Islet precursor cell (in vitro differentiated cells): Measurements from ENCODE around the gene ARHGEF10L.

Experiments used
- DNase-seq: peaks from one replicate; pipeline ENCODE4 v3.0.0-alpha.2; 2018

Gene ARHGEF10L

GRCh38 chr1:17640393-17640792 lies 100.9 kb downstream of the ARHGEF10L start:
- no peak for DNase-seq

DNA sequence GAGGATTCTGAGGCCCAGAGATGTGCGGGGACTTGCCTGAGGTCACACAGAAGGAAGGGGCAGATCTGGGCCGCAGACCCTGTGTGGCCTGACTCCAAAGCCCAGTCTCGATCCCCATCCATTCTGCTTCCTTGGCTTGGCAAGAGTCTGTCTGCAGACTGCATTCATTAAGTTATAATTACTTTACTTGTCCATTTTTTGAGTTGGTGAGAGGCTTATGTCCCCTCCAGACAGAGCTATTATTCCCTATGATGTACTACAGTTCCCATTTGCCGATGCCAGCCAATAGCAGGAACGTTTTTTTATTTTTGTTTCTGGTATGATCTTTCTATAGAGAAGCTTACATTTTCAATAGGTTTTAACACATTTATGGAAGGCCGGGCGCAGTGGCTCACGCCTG lies 101.5 kb downstream of the ARHGEF10L start:
- DNase-seq: no peak

DNA sequence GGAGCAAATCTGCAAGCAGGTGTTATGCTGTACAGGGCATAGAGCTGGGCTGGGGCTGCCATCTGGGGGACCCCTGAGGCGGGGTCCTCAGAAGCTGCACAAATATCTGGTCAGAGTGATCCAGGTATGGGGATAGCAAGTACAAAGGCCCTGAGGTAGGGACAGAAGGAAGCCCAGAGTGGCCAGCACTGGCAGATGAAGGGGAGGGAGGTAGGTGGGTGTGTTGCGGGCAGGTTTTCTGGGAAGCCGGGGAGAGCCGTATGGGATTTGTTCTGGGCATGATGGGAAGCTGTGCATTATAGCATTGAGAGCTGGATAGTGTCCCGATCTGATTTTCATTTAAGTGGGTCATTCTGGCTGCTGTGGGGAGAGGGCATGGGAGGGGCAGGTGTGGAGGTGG lies 102.7 kb downstream of the ARHGEF10L start:
- DNase-seq: no peak

DNA sequence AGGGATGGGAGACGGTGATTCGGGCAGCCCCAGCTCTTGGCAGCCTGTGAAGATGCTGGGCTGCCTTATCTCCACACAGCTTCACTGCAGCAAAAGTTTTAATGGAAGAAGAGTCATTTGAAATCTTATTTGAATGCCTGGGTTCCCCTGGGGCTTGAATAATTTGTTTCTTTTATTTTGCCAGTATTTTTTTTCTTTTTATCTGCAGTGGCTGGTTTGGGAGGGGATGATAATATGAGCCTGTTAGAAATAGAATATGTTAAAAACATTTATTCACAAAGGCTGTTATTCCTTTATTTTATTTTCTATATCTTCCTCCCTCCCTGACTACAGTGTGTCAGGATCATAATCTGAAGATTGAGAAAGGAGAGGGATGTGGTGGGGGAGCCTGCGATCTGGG lies 103.4 kb downstream of the ARHGEF10L start:
- DNase-seq: no peak

GRCh38 chr1:17643861-17644703 lies 104.6 kb downstream of the ARHGEF10L start:
- no peak for DNase-seq

DNA sequence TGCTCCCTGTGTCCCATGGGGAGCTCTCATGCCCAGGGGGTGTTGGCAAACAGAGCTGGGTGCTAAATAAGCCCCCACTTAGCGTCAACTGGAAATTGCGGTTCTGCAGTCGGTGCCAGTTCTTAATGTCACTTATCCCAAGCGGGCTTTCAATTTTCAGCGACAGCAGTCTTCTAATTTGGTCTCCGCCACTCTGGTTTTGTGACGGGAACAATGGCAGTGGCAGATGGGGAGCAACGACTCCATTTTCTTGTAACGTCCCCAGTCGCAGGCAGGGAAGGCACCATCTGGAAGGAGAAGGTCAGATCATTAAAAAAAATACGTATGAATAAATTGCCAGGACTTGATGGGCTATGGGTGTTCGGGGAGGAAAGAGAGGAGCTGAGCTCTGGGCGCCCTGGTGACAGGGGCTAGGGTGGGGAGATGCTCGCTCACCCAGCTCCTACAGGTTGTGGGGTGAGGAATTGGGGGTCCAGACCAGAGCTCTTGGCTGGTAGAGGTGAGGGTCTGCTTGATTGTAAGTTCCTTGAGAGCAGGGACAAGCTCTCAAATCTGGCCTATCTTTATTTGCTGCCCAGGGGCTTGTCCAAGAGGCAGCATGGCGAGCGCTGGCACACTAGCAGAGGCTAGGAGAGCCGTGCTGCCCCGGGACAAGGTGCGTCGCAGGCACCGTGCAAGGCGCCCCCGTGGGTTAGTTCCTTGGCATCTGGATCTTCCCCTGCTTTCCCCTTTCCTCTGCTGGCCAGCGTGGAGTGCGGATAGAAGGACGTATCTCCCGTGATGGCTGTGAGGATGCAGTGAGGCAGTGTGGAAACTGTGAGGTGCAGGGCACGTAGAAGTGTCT lies 105.8 kb downstream of the ARHGEF10L start:
- no peak for DNase-seq

GRCh38 chr1:17646444-17647280 lies 107.2 kb downstream of the ARHGEF10L start:
- DNase-seq: no peak

DNA sequence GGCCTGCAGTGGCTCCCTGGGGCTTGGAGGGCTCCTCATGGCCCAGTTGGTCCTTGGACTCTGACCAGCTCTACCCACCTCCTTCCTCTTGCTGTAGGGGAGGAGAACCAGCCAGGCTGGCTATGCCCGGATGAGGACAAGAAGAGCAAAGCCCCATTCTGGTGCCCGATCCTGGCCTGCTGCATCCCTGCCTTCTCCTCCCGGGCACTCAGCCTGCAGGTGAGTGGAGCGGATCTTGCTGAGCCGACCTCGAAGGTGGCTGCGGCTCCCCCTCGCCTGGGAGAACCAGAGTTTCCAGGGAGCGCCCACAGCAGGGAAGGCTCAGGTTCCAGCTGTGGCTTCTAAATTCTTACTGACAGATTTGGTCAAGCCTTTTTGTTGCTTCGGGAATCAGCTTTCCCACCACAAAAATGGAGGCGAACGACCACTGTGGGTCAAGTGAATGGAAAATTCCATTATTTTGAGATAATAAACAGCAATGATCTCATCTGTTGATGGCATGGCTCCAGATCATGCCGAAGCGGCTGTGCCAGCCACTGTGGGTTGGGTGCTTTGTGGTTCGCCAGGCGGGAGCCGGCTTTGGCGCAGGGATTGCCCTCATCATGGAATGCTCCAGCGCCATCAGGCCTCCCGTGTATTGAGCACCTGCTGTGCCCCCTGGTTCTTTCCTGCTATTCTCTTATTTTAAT lies 109.1 kb downstream of the ARHGEF10L start:
- no peak for DNase-seq

DNA sequence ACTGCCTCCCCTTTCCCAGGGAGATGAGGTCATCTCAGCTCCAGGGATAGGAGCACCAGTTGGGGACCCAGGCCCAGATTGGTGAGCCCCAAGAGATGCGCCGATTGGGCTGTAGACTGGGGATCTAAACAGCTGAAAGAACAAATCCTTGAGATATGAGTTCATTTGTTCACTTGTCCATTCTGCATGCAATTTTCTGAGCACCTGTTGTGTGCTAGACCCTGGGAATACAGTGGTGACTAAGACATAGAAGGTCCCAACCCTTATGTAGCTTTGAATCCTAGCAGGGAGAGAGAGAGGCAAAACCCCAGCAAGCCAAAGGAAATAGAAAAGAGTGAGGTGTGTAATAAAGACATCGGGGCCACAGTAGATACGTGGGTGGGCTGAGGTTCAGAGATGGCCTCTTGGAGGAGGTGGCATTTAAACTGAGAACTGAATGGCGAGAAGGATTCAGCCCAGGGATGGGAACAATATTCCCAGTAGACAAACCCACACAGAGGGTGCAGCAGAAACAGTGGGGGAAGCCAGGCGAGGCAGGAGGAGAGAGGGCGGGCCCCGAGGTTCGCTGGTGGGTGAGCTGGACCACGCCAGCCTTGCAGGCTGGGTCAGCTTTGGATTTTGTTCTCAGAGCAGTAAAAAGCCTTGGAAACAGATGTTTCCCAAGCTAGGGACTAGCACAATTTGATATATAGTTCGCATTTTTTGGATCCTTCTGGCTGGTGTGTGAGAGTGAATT lies 110.0 kb downstream of the ARHGEF10L start:
- no peak for DNase-seq

DNA sequence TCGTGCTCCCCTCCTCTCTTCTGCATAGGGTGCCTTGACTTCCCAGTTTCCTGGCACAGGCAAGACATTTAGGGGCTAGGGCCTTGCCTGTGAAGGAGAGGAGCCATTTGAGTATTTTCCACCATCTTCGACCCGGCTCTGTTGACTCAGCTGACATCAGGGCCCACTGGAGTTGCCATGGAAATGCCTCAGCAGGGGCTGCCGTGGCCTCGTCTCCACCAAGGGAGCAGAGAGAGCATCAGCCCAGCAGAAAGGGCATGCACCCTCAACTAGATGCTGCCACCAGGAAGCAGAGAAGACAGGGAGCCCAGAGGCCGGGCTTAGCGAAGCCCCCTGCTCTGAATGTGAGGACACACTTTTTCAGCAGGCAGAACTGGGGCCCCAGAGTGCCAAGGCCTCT lies 113.8 kb downstream of the ARHGEF10L start:
- no peak for DNase-seq

DNA sequence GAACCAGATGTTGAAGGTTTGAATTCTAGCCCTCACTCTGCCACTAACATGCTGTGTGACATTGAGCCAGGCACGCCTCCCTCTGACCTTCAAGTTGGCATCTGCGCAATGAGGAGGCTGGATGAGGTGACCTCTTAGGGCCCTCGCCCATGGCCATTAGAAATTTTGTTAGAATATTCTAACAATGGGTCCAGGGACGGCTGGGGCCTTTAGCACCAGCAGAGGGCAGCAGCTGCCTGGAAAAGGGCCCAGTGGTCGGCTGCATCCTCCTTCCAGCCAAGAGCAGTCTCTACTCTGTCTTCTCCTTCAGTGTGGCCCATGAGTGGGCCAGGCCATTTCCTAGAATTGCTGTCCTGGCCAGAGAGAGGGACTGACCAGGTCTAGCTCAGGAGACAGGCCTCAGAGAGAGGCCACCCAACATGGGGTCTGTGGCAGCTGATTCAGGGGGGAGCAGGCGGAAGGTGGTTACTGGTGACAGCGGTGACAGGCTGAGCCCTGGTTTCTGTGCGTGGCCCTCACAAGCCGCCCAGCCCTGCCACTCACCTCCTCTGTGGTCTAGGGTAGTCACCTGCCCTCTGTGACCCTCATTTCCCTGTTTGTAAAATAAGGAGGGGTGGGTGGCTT lies 114.3 kb downstream of the ARHGEF10L start:
- DNase-seq: peak; percentile 75

DNA sequence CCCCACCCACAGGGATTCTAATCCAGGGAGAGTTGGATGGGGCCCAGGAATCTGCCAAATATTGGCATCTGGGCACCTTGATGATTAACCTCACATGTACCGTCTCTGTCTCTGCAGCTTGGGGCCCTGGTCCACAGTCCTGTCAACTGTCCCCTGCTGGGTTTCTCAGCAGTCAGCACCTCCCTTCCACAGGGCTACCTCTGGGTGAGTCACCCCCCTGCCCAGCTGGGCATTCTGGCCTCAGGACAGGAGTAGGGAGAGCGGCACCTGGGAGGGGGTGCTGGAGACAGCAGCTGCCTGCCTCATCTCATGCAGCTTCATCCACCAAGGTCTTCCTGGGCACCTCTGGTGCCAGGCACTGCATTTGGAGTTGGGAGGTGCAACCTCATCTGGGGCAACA lies 115.0 kb downstream of the ARHGEF10L start:
- DNase-seq: no peak

DNA sequence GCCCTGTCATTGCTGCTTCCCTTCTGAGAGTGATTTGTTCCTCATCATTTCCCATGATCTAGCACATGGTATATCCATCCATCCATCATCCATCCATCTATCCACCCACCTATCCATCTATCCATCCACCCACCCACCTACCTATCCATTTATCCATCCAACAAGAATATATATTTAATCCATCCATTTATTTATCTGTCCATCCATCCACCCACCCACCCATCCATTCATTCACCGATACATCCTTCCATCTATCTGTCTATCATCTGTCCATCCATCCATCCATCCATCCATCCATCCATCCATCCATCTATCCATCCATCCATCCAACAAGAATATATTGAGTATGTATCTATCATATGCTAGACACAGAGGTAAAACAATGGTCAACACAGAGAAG lies 115.7 kb downstream of the ARHGEF10L start:
- no peak for DNase-seq

DNA sequence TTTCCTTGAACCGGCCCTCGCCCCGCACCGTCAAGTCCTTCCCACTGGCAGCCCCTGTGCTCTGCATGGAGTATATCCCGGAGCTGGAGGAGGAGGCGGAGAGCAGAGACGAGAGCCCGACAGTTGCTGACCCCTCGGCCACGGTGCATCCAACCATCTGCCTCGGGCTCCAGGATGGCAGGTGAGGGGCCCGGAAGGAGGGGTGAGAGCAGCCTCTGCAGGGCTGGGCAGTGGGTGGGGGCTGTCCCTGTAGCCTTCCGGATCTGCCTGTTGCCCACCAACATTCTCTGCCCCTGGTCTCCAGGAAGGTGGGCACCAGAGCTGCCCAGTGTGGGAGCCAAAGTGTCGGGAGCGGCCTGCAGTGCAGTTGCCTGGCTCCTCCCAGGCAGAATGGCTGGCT lies 116.4 kb downstream of the ARHGEF10L start:
- no peak for DNase-seq

DNA sequence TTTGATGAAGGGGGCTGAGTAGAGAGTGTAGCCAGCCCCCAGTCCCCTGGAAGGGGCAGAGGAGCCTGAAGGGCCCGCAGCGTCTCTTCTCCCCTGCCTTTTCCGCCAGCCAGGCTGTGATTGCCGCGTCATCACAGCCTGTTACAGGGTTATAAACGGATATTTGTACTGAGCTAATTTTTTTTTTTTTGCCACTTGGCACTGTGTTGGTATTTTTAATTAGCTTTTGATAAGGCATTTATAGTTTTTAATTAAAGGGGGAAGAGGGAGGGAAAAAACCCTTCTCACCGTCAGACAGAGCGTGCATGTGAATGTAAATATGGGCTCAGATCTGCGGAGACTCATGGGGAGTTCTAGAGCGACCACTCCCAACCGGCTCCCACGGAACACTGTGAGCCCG lies 117.9 kb downstream of the ARHGEF10L start:
- no peak for DNase-seq

DNA sequence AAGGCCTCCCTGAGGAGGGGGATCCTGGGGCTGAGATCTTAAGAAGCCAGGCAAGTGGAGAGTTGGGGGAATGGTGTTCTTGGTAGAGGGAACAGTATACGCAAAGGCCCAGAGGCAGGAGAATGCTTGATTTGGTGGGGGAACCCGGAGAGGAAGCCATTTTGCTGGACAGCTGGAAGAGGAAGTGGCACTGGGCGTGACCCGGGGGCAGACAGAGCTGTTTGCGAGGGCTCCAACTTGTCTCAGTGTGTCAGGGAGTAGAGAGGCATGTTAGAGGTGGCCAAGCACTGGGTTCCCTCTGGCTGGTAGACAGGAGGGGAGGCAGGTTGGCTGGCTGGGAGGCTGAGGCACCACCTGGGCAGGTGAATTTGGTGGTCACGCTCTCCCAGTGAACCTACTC lies 119.3 kb downstream of the ARHGEF10L start:
- no peak for DNase-seq

DNA sequence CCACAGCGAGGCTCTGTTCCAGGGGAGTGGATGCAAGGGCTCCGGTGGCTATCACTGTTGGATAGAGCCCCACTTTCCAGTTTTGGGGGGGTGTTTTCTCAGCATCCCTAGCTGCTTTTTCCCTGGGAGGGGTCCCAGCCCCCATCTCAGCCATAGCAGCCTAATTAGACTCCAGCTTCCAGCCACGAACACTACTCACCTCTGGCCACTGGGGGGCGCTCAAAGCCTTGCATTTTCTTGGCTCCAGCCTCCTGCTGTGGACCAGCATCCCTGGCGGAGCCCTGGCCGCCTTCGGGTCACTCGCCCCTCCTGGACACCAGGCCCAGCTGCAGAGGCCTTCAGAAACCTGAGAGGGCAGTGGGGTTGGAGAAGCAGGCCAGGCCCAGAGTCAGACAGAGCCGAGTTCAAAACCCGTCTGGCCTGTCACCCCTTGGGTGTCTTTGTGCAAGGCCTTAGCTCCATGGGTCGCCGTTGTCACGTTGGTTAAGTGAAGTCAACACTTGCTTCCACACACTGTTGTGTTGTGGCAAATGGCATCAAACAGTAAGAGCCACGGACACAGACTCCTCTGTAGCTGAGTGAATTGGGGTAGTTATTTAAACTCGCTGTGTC lies 122.2 kb downstream of the ARHGEF10L start:
- DNase-seq: peak; percentile 87

DNA sequence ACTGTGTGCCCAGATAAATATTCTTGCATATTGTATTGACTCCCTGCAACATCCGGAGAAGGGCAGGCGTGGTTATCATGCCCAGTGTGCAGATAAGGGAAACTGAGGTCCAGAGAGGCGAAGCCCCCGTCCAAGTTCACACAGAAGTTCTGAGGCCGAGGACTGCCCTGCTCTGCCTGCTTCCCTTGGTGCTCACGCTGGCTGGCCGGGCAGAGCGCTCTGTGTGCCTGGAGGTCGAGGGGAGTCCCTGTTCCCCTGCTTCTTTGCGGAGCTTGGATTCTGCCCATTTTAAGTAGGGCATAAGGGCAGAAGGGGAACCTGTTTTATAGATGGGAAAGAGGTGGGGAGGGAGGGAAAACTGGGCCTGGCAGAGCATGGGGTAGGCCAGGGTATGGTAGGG lies 122.8 kb downstream of the ARHGEF10L start:
- no peak for DNase-seq

GRCh38 chr1:17662786-17663185 lies 123.3 kb downstream of the ARHGEF10L start:
- no peak for DNase-seq

- no peak for DNase-seq
These were observed 124.1 kb downstream of the ARHGEF10L start for GRCh38 chr1:17663646-17664045.

GRCh38 chr1:17664322-17664721 lies 124.8 kb downstream of the ARHGEF10L start:
- no peak for DNase-seq
